HepG2 (cell line): ENCODE results near the gene ABCD4. TPM values are rescaled to one million over a fixed set of nuclear protein-coding genes. Genes with fewer than 3 reads are reported as not detected.

ENCODE experiments used
- ATAC-seq: fragments of 200-7000 bp; cut with Tn5 transposase; 3 replicates; pipeline ENCODE4 v1.9.1; 2020; ENCODE audit warnings: mild to moderate bottlenecking, moderate library complexity
- BruUV-seq: library from RNA; stranded (reverse); fragments of 400-500 nt; replicated peaks from 2 replicates; lab custom pipeline; 2021; lab: Mats Ljungman, UMichigan
- CTCF ChIA-PET: fragments of 300-600 bp; formaldehyde crosslinking; extraction: SDS; loops from one replicate; lab custom pipeline; 2021; ENCODE audit warnings: low total read pairs, inconsistent platforms, low intra/inter-chr PET ratio; lab: Yijun Ruan, JAX
- POLR2A ChIA-PET: fragments of 350-600 bp; sonication (Branson Sonifier 250); formaldehyde crosslinking; loops from one replicate; lab custom pipeline; 2020; ENCODE audit warnings: antibody characterized with exemption, inconsistent platforms; lab: Yijun Ruan, JAX
- DNase-seq: peaks from one replicate; pipeline ENCODE4 v3.0.0-alpha.2; 2015; ENCODE audit warnings: low spot score
- FAIRE-seq: peaks from 3 replicates; lab custom pipeline; 2011; peaks lifted over from hg19 to GRCh38; lab: Jason Lieb, UNC
- H2AFZ ChIP-seq: one replicate; pipeline ENCODE4 v1.6.1; 2011; ENCODE audit warnings: low read length, inconsistent platforms
- H3K27ac ChIP-seq: fragments of 300-600 bp; 3 replicates; pipeline ENCODE4 v1.8.0; 2011; ENCODE audit warnings: mixed run types, mild to moderate bottlenecking, mixed read lengths, low read length, inconsistent platforms; ENCODE audit not compliant: insufficient read depth; ENCODE audit errors: extremely low read length
- H3K27me3 ChIP-seq, 2 experiments: fragments of 200-600 bp in 1 of 2; 2 replicates in 1 of 2; 3 replicates in 1 of 2; pipeline versions ENCODE4 v1.6.0 to v1.8.0; 2011; ENCODE audit warnings: low read length in 2 of 2, mild to moderate bottlenecking in 2 of 2, moderate library complexity in 2 of 2, inconsistent platforms in 1 of 2; ENCODE audit not compliant: insufficient read depth in 2 of 2, control insufficient read depth in 1 of 2
- H3K36me3 ChIP-seq, 2 experiments: fragments of 200-600 bp in 1 of 2; replicated peaks in 1 of 2; 2 replicates in 1 of 2; 3 replicates in 1 of 2; pipeline versions ENCODE4 v1.5.1 to v1.8.0; 2011; ENCODE audit warnings: low read length in 2 of 2, inconsistent platforms in 1 of 2; ENCODE audit not compliant: insufficient read depth in 2 of 2, control insufficient read depth in 1 of 2
- H3K4me1 ChIP-seq: 2 replicates; pipeline ENCODE4 v1.5.1; 2012; ENCODE audit warnings: low read length, inconsistent platforms; ENCODE audit not compliant: insufficient read depth
- H3K4me2 ChIP-seq: 2 replicates; pipeline ENCODE4 v1.6.0; 2011; ENCODE audit warnings: low read depth, low read length, inconsistent platforms
- H3K4me3 ChIP-seq, 3 experiments: fragments of 200-600 bp in 1 of 3; sonication (generic), shearing (Covaris generic) in 1 of 3; replicated peaks in 1 of 3; 2 replicates each; pipeline ENCODE4 v1.5.1; 2011 to 2016; ENCODE audit warnings: low read length in 3 of 3, inconsistent platforms in 2 of 3, low read depth in 2 of 3, mild to moderate bottlenecking in 2 of 3, control low read depth in 1 of 3, mixed read lengths in 1 of 3; ENCODE audit not compliant: insufficient read depth in 1 of 3
- H3K79me2 ChIP-seq: one replicate; pipeline ENCODE4 v1.6.1; 2011; ENCODE audit warnings: low read length, inconsistent platforms; ENCODE audit not compliant: insufficient read depth
- H3K9ac ChIP-seq: 2 replicates; pipeline ENCODE4 v1.6.0; 2011; ENCODE audit warnings: mild to moderate bottlenecking, low read depth, low read length, inconsistent platforms; ENCODE audit not compliant: insufficient read depth
- H3K9me3 ChIP-seq: 2 replicates; pipeline ENCODE4 v1.5.1; 2012; ENCODE audit warnings: mild to moderate bottlenecking, low read length
- H4K20me1 ChIP-seq: 2 replicates; pipeline ENCODE4 v1.6.0; 2011; ENCODE audit warnings: inconsistent platforms, mild to moderate bottlenecking, low read length, moderate library complexity; ENCODE audit not compliant: insufficient read depth
- DPF2 ChIP-seq: sonication (generic); formaldehyde crosslinking; IDR thresholded peaks from 2 replicates; pipeline ENCODE4 v1.4.0; 2020; ENCODE audit warnings: mild to moderate bottlenecking, low read depth, missing genetic modification reagents, borderline replicate concordance
- HNF4A ChIP-seq: sonication (generic); formaldehyde crosslinking; IDR thresholded peaks from 2 replicates; pipeline ENCODE4 v1.4.0; 2020; ENCODE audit warnings: missing genetic modification reagents
- KDM1A ChIP-seq: IDR thresholded peaks from 2 replicates; pipeline ENCODE4 v1.6.1; 2016; ENCODE audit warnings: missing compliant biosample characterization
- LCORL ChIP-seq, 2 experiments: fragments of 450-650 bp in 1 of 2; sonication (generic) in 1 of 2; formaldehyde crosslinking in 1 of 2; IDR thresholded peaks; 2 replicates each; pipeline versions ENCODE4 v1.5.0 to v1.6.1; 2017 to 2020; ENCODE audit warnings: antibody characterized with exemption in 1 of 2, missing genetic modification reagents in 1 of 2
- MIER2 ChIP-seq: IDR thresholded peaks from 2 replicates; pipeline ENCODE4 v1.6.1; 2016; ENCODE audit warnings: missing biosample characterization, missing genetic modification reagents
- NFYC ChIP-seq: IDR thresholded peaks from 2 replicates; pipeline ENCODE4 v1.6.1; 2016; ENCODE audit warnings: missing genetic modification reagents, missing compliant biosample characterization
- SMAD3 ChIP-seq: sonication (generic); formaldehyde crosslinking; IDR thresholded peaks from 2 replicates; pipeline ENCODE4 v1.4.0; 2020; ENCODE audit warnings: missing genetic modification reagents
- TBX3 ChIP-seq: fragments of 450-650 bp; IDR thresholded peaks from 2 replicates; pipeline ENCODE4 v1.6.1; 2017; ENCODE audit warnings: antibody characterized with exemption, mild to moderate bottlenecking, inconsistent platforms, borderline replicate concordance
- TIGD3 ChIP-seq: sonication (generic); formaldehyde crosslinking; IDR thresholded peaks from 2 replicates; pipeline ENCODE4 v1.5.1; 2020; ENCODE audit warnings: mild to moderate bottlenecking, missing genetic modification reagents, borderline replicate concordance
- ZNF20 ChIP-seq: sonication (generic); formaldehyde crosslinking; IDR thresholded peaks from 2 replicates; pipeline ENCODE4 v1.4.0; 2020; ENCODE audit warnings: mild to moderate bottlenecking, moderate library complexity, missing genetic modification reagents
- ZNF792 ChIP-seq: IDR thresholded peaks from 2 replicates; pipeline ENCODE4 v1.6.1; 2016
- WGBS: methylation state at CpG from one replicate; pipeline ENCODE4 v1.1.6; 2017; ENCODE audit warnings: low lambda C conversion rate; 5-methylcytosine and 5-hydroxymethylcytosine counted together
- in situ Hi-C: cut with HindIII; loops from 2 replicates; pipeline ENCODE4 v1.10.0; 2017; ENCODE audit warnings: low pct_unique_long_range_greater_than_20kb; ENCODE audit not compliant: extremely low pct_ligation_motif_present
- intact Hi-C: fragments of 100-400 bp; cut with micrococcal nuclease; formaldehyde crosslinking; loops from one replicate; pipeline ENCODE4 v1.10.0; 2022; ENCODE audit not compliant: unreplicated experiment
- polyA plus RNA-seq, 8 experiments: library from polyadenylated mRNA; depleted of rRNA in 3 of 8; stranded (reverse) in 7 of 8; unstranded in 1 of 8; fragments of >200 nt; fragmentation: Illumina TruSeq in 4 of 8; extraction: Trizol in 4 of 8; gene quantifications; 2 replicates each; pipeline versions ENCODE4 v1.2.1 to v1.2.3, GENCODE V29; 2011 to 2016; ENCODE audit warnings: low read depth in 4 of 8, missing spikeins in 1 of 8, mixed read lengths in 1 of 8; ENCODE audit not compliant: insufficient read depth in 1 of 8
- total RNA-seq, 5 experiments: library from RNA; depleted of rRNA; stranded (reverse); fragments of >200 nt; fragmentation: Illumina TruSeq; extraction: Trizol; gene quantifications; 2 replicates each; pipeline ENCODE4 v1.2.3, GENCODE V29; 2016; ENCODE audit warnings: low read depth in 1 of 5

Gene ABCD4
- total and polyA plus RNA-seq, 2 of the 13 experiments (the other 11 are each of a cell fraction or from before 2014, with no cell fraction given) = 47.5 to 50.5 TPM

- peak; percentile 75 for TF ChIP-seq MIER2 (CRISPR knock-in tag)
- no peak for TF ChIP-seq KDM1A (CRISPR knock-in tag)
- no peak for TF ChIP-seq NFYC
- TF ChIP-seq ZNF20 (CRISPR knock-in tag) = no peak
Observed at GRCh38 chr14:74263181-74263580, 39.6 kb downstream of the ABCD4 start (continued).

GRCh38 chr14:74262076-74262475, 40.7 kb downstream of the ABCD4 start:
- H3K4me3 ChIP-seq = no peak overlapping the region
- WGBS = 33% methylated on average over 8 of the region's 9 CpGs
- H3K27ac ChIP-seq = no peak overlapping the region
- no peak overlapping the region for H2AFZ ChIP-seq
- no peaks in the 10 kb centered on the region for H3K36me3 ChIP-seq
- TF ChIP-seq LCORL (IDR thresholded peaks at IDR 0.05) (no peak), LCORL (CRISPR knock-in tag; IDR thresholded peaks at IDR 0.05) (no peak), TBX3 (no peak), HNF4A (no peak), DPF2 (no peak), TIGD3 (CRISPR knock-in tag) (no peak), SMAD3 (no peak), ZNF792 (CRISPR knock-in tag) (no peak)
- DNase-seq = no peak
- ChIA-PET CTCF (no interaction called here), POLR2A (no interaction called here)
- H4K20me1 ChIP-seq = no peaks in the 10 kb centered on the region
- no peak overlapping the region for H3K4me2 ChIP-seq
- intact Hi-C loops (no loop called here), in situ Hi-C loops (no loop called here)
- ATAC-seq = no peak
- no peaks in the 10 kb centered on the region for H3K79me2 ChIP-seq
- no peaks in the 10 kb centered on the region for H3K9me3 ChIP-seq
- FAIRE-seq = no peak
- H3K4me1 ChIP-seq = peaks cover 16% of the 10 kb centered on the region; the same call in 1 of the 2 replicates
- peaks cover 12 to 63% of the 10 kb centered on the region in 2 experiments; a peak in 4 of 5 replicates for H3K27me3 ChIP-seq
- H3K9ac ChIP-seq = no peak overlapping the region
- BruUV-seq = no TSS peak
